ENCODE results near the gene HDAC4.

HDAC4 gene

GRCh38 chr2:239201884-239202283, 198.9 kb downstream of the HDAC4 start:
- ATAC-seq (no peak), DNase-seq (no peak)
- Mint-ChIP-seq H3K27me3 (no peaks in the 10 kb centered on the region), H3K9me3 (no peaks in the 10 kb centered on the region), H3K27ac (peak overlapping the region in 1 of 2 donors; percentile 57), H3K4me3 (no peak overlapping the region), H3K4me1 (peaks cover 55% of the 10 kb centered on the region)

GRCh38 chr2:239201531-239201876, 199.3 kb downstream of the HDAC4 start:
- Mint-ChIP-seq H3K4me1 (peaks cover 53% of the 10 kb centered on the region), H3K27me3 (no peaks in the 10 kb centered on the region), H3K27ac (no peak overlapping the region), H3K9me3 (no peaks in the 10 kb centered on the region), H3K4me3 (no peak overlapping the region)
- ATAC-seq (no peak), DNase-seq (no peak)

GRCh38 chr2:239200646-239201530, 199.9 kb downstream of the HDAC4 start:
- no peaks in the 10 kb centered on the region for H3K9me3 Mint-ChIP-seq
- ATAC-seq, result no peak

GRCh38 chr2:239199041-239199768, 201.6 kb downstream of the HDAC4 start:
- H3K27me3 Mint-ChIP-seq, result no peaks in the 10 kb centered on the region
- DNase-seq, result no peak
- H3K27ac Mint-ChIP-seq, result peak overlapping the region in 1 of 2 donors; percentile 78
- no peaks in the 10 kb centered on the region for H3K9me3 Mint-ChIP-seq
- H3K4me1 Mint-ChIP-seq, result peaks cover 44% of the 10 kb centered on the region
- no peak overlapping the region for H3K4me3 Mint-ChIP-seq
- no peak for ATAC-seq

More at GRCh38 chr2:239200646-239201530, 199.9 kb downstream of the HDAC4 start:
- Mint-ChIP-seq H3K4me3 (no peak overlapping the region), H3K27me3 (no peaks in the 10 kb centered on the region), H3K4me1 (peaks cover 53% of the 10 kb centered on the region), H3K27ac (peak overlapping the region in 1 of 2 donors; percentile 87)
- no peak for DNase-seq

GRCh38 chr2:239198221-239198620, 202.6 kb downstream of the HDAC4 start:
- ATAC-seq, result no peak
- no peaks in the 10 kb centered on the region for H3K9me3 Mint-ChIP-seq
- peaks cover 35% of the 10 kb centered on the region for H3K4me1 Mint-ChIP-seq
- no peak for DNase-seq
- H3K27me3 Mint-ChIP-seq, result no peaks in the 10 kb centered on the region
- H3K4me3 Mint-ChIP-seq, result no peak overlapping the region
- H3K27ac Mint-ChIP-seq, result no peak overlapping the region

GRCh38 chr2:239197146-239197545, 203.7 kb downstream of the HDAC4 start:
- DNase-seq (no peak), ATAC-seq (no peak)
- Mint-ChIP-seq H3K4me3 (no peak overlapping the region), H3K4me1 (peaks cover 28% of the 10 kb centered on the region), H3K27me3 (no peaks in the 10 kb centered on the region), H3K9me3 (no peaks in the 10 kb centered on the region), H3K27ac (no peak overlapping the region)

GRCh38 chr2:239196474-239197021, 204.3 kb downstream of the HDAC4 start:
- ATAC-seq (no peak), DNase-seq (no peak)
- Mint-ChIP-seq H3K9me3 (no peaks in the 10 kb centered on the region), H3K4me1 (peaks cover 27% of the 10 kb centered on the region), H3K27me3 (no peaks in the 10 kb centered on the region), H3K27ac (no peak overlapping the region), H3K4me3 (no peak overlapping the region)

GRCh38 chr2:239195992-239196391, 204.8 kb downstream of the HDAC4 start:
- ATAC-seq, result no peak
- Mint-ChIP-seq H3K4me1 (peaks cover 24% of the 10 kb centered on the region), H3K9me3 (no peaks in the 10 kb centered on the region), H3K27me3 (no peaks in the 10 kb centered on the region), H3K4me3 (no peak overlapping the region), H3K27ac (peak overlapping the region in 1 of 2 donors; percentile 79)
- no peak for DNase-seq

- DNase-seq (no peak), ATAC-seq (no peak)
- peaks cover 0 to under 1% of the 10 kb centered on the region in 2 donors for H3K9me3 Mint-ChIP-seq
- H3K27ac Mint-ChIP-seq, result no peak overlapping the region
- no peaks in the 10 kb centered on the region for H3K27me3 Mint-ChIP-seq
- H3K4me3 Mint-ChIP-seq, result no peak overlapping the region
- peaks cover 24% of the 10 kb centered on the region for H3K4me1 Mint-ChIP-seq
Observed at GRCh38 chr2:239195318-239195871, 205.4 kb downstream of the HDAC4 start.

- Mint-ChIP-seq H3K27ac (peak overlapping the region; percentile 19 to 65), H3K27me3 (no peaks in the 10 kb centered on the region), H3K4me1 (peaks cover 24% of the 10 kb centered on the region), H3K9me3 (peaks cover 0 to 6% of the 10 kb centered on the region in 2 donors), H3K4me3 (no peak overlapping the region)
- no peak for ATAC-seq
- DNase-seq, result no peak
Observed at GRCh38 chr2:239194731-239195317, 206.0 kb downstream of the HDAC4 start.

GRCh38 chr2:239193925-239194677, 206.7 kb downstream of the HDAC4 start:
- ATAC-seq (no peak), DNase-seq (peak in 1 of 2 donors; percentile 4)
- H3K4me1 Mint-ChIP-seq, result peaks cover 24% of the 10 kb centered on the region
- no peak overlapping the region for H3K4me3 Mint-ChIP-seq
- no peaks in the 10 kb centered on the region for H3K27me3 Mint-ChIP-seq
- peaks cover 0 to 6% of the 10 kb centered on the region in 2 donors for H3K9me3 Mint-ChIP-seq
- H3K27ac Mint-ChIP-seq, result peak overlapping the region; percentile 19 to 65

GRCh38 chr2:239193401-239193811, 207.4 kb downstream of the HDAC4 start:
- no peak for ATAC-seq
- no peaks in the 10 kb centered on the region for H3K27me3 Mint-ChIP-seq
- H3K27ac Mint-ChIP-seq, result no peak overlapping the region
- H3K9me3 Mint-ChIP-seq, result peaks cover 0 to 6% of the 10 kb centered on the region in 2 donors
- H3K4me1 Mint-ChIP-seq, result peaks cover 24% of the 10 kb centered on the region
- no peak overlapping the region for H3K4me3 Mint-ChIP-seq
- DNase-seq, result no peak

- H3K27ac Mint-ChIP-seq, result no peak overlapping the region
- H3K4me1 Mint-ChIP-seq, result peaks cover 24% of the 10 kb centered on the region
- peaks cover 0 to 6% of the 10 kb centered on the region in 2 donors for H3K9me3 Mint-ChIP-seq
- H3K4me3 Mint-ChIP-seq, result no peak overlapping the region
- H3K27me3 Mint-ChIP-seq, result no peaks in the 10 kb centered on the region
- DNase-seq, result no peak
- ATAC-seq, result no peak
Observed at GRCh38 chr2:239192975-239193374, 207.8 kb downstream of the HDAC4 start.

- no peak overlapping the region for H3K4me3 Mint-ChIP-seq
- no peaks in the 10 kb centered on the region for H3K27me3 Mint-ChIP-seq
- H3K4me1 Mint-ChIP-seq, result peaks cover 24% of the 10 kb centered on the region
- peak overlapping the region in 1 of 2 donors; percentile 48 for H3K27ac Mint-ChIP-seq
- ATAC-seq (no peak), DNase-seq (no peak)
- peaks cover 0 to 6% of the 10 kb centered on the region in 2 donors for H3K9me3 Mint-ChIP-seq
Observed at GRCh38 chr2:239192456-239192855, 208.4 kb downstream of the HDAC4 start.

Measured in stimulated activated naive CD8-positive, alpha-beta T cell treated with anti-CD3 and anti-CD28 coated beads, Interleukin-15, amount 100 ng/mL, for 72 hours (primary cell).